Subcutaneous adipose tissue (tissue), 4 donors: ENCODE data around the gene DRC3. TPM values are rescaled to one million over a fixed set of nuclear protein-coding genes. Genes with fewer than 3 reads are reported as not detected.

Source experiments
- CTCF ChIP-seq: fragments of 450-650 bp; IDR thresholded peaks from one replicate; pipeline ENCODE4 v1.5.1; 2016; ENCODE audit warnings: low read depth, mild to moderate bottlenecking, control low read depth, antibody characterized with exemption, moderate library complexity
- total RNA-seq, 4 donors: library from RNA; depleted of rRNA; stranded (reverse); fragments of >200 nt; gene quantifications; one replicate each; pipeline ENCODE4 v1.1.0, GENCODE V29; 2016

Gene DRC3
- total RNA-seq, 4 donors from 2014 or later = 0.38 to 1.3 (median 0.91) TPM

- TF ChIP-seq CTCF = no peak
These were observed 15.8 kb downstream of the DRC3 start for GRCh38 chr17:17988427-17988945.

GRCh38 chr17:17989081-17989480, 16.4 kb downstream of the DRC3 start:
- TF ChIP-seq CTCF = no peak

GRCh38 chr17:17989618-17990017, 17.0 kb downstream of the DRC3 start:
- TF ChIP-seq CTCF = no peak

DNA sequence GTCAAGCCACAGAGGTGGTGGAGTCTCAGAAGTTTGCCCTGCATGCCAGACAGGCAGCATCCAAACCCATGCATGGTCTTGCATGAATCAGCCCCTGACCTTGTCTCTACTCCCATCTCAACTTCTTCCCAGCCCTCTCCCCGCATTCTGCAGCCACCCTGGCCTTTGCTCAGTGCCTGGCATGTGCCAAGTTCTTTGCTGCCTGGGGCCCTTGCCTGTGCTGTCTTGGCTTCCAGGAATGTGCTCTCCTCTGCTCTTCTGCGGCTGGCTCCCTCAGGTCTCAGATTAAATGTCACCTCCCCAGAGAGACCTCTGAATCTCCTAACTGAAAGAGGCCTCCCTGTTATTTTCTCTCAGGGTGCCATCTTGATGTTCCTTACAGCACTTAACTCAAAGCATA, 17.6 kb downstream of the DRC3 start:
- TF ChIP-seq CTCF = no peak

- no peak for TF ChIP-seq CTCF
These were observed 20.7 kb downstream of the DRC3 start for GRCh38 chr17:17993366-17993765.

DNA sequence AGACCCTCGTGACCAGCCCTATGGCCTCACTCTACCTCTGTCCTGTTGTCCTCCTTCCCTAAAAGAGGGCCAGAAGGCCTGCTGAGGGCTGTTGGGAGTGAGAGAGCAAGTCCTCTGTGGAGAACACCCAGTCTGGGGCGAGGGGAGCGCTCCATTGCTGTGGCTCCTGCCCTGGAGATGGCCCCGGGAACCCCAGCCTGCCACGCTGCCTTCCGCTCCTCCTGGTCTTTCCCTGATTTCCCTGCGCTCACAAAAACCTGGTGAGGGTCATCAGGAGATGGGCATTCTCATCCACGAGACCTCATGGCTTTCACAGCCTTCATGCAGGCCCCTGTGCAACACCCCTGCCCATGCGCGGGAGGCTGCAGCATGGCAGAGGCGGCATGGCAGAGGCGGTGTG, 21.2 kb downstream of the DRC3 start:
- no peak for TF ChIP-seq CTCF

DNA sequence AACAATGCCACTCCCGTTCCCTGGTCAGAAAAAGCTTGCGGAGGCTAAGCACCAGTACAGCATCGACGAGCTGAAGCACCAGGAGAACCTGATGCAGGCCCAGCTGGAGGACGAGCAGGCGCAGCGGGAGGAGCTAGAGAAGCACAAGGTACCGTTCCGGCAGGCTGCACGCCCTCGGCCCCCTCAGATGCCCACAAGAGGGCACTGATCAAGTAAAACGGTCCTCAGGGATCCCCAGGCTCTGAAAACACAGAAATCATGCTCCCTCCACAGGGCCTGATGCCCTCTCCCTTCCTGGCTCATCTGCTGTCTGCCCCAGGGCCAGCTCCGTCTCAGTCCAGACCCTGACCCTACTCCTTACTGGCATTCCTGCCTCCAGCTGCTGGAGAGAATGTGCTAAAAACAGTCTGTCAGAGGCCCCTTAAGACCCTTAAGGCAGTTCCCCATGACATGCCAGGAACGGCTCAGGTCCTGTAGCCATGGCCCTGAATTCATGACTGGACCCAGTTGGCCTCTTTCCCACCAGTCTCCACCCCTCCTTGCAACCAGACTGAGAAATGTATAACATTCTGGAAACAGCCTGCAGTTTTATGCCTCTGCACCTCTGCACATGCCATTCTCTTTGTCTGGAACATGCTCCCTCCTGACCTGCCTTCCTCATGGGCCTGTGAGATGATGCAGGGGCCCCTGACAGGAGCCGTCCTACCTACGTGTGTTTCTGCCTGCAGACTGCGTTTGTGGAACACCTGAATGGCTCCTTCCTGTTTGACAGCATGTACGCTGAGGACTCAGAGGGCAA, 21.8 kb downstream of the DRC3 start:
- TF ChIP-seq CTCF = no peak
